ENCODE data around the gene CSNK1G2. TPM values are rescaled to one million over a fixed set of nuclear protein-coding genes. Genes with fewer than 3 reads are reported as not detected.

Gene CSNK1G2
- total and polyA plus RNA-seq, 8 donors: 20.7 to 69.4 (median 27.9) TPM

GRCh38 chr19:1936430-1936829 lies 4.5 kb upstream of the CSNK1G2 start:
- WGBS, 2 donors: 87 to 96% methylated on average over 3 of the region's 3 CpGs
- intact Hi-C loops (cut with DNase I): loop anchor here in 1 of 3 donors (10.0 kb wide), 1 partner anchor 128 kb away; no protein-coding TSS in a partner anchor

GRCh38 chr19:1936916-1937610 lies 3.9 kb upstream of the CSNK1G2 start:
- Histone ChIP-seq H3K4me3 (no peak overlapping the region), H3K27ac (no peak overlapping the region), H3K36me3 (no peaks in the 10 kb centered on the region), H3K9me3 (no peaks in the 10 kb centered on the region), H3K27me3 (no peaks in the 10 kb centered on the region), H3K4me1 (peaks cover 0 to 5% (median 0%) of the 10 kb centered on the region in 3 donors)
- WGBS, 2 donors: 86 to 88% methylated on average over 24 of the region's 24 CpGs
- TF ChIP-seq CTCF (IDR thresholded peaks at IDR 0.05): no peak
- DNase-seq (no peak), FAIRE-seq (no peak), ATAC-seq (no peak)
- intact Hi-C loops (cut with DNase I): loop anchor here in 1 of 3 donors (10.0 kb wide), 1 partner anchor 128 kb away; no protein-coding TSS in a partner anchor

More at GRCh38 chr19:1936430-1936829, 4.5 kb upstream of the CSNK1G2 start:
- Histone ChIP-seq H3K9me3 (no peaks in the 10 kb centered on the region), H3K4me1 (peaks cover 0 to 5% (median 0%) of the 10 kb centered on the region in 3 donors), H3K36me3 (no peaks in the 10 kb centered on the region), H3K27ac (no peak overlapping the region), H3K4me3 (no peak overlapping the region), H3K27me3 (no peaks in the 10 kb centered on the region)
- TF ChIP-seq CTCF (IDR thresholded peaks at IDR 0.05): no peak
- DNase-seq (no peak), ATAC-seq (no peak), FAIRE-seq (no peak)

GRCh38 chr19:1938071-1938470 lies 2.9 kb upstream of the CSNK1G2 start:
- ATAC-seq (no peak), DNase-seq (no peak), FAIRE-seq (no peak)
- Histone ChIP-seq H3K27me3 (no peaks in the 10 kb centered on the region), H3K4me1 (peaks cover 0 to 10% (median 5%) of the 10 kb centered on the region in 3 donors), H3K9me3 (no peaks in the 10 kb centered on the region), H3K36me3 (no peaks in the 10 kb centered on the region), H3K27ac (no peak overlapping the region), H3K4me3 (no peak overlapping the region)
- TF ChIP-seq CTCF (IDR thresholded peaks at IDR 0.05): no peak
- WGBS, 2 donors: 74 to 85% methylated on average over 7 of the region's 7 CpGs
- intact Hi-C loops (cut with DNase I): loop anchor here in 1 of 3 donors (10.0 kb wide), 1 partner anchor 127 kb away; no protein-coding TSS in a partner anchor

GRCh38 chr19:1942078-1942933 lies 1.3 kb downstream of the CSNK1G2 start:
- H3K36me3 ChIP-seq: no peaks in the 10 kb centered on the region
- FAIRE-seq (no peak), ATAC-seq (peak; percentile 62 to 83 (median 76))

More at GRCh38 chr19:1942078-1942933, 1.3 kb downstream of the CSNK1G2 start:
- TF ChIP-seq CTCF (IDR thresholded peaks at IDR 0.05): no peak
- 1 to 2% methylated on average over 37 to 40 of the region's 40 CpGs for WGBS, 2 donors
- H3K4me1 ChIP-seq: peaks cover 0 to 10% (median 8%) of the 10 kb centered on the region in 3 donors
- H3K27ac ChIP-seq: peak overlapping the region; percentile 47 to 85 (median 71)
- H3K27me3 ChIP-seq: no peaks in the 10 kb centered on the region
- no peaks in the 10 kb centered on the region for H3K9me3 ChIP-seq
- DNase-seq: peak; percentile 76 to 89 (median 81)
- H3K4me3 ChIP-seq: peak overlapping the region; percentile 35 to 86 (median 70)
- intact Hi-C loops (cut with DNase I): no loop called here
